HG03060 (cell line): Measurements from ENCODE around the gene SUMF1.

Experiments
- ATAC-seq: cut with Tn5 transposase; IDR thresholded peaks from one replicate; pipeline ENCODE4 v1.9.1; 2021; ENCODE audit warnings: low read depth, moderate number of reproducible peaks; ENCODE audit not compliant: unreplicated experiment

Gene SUMF1

DNA sequence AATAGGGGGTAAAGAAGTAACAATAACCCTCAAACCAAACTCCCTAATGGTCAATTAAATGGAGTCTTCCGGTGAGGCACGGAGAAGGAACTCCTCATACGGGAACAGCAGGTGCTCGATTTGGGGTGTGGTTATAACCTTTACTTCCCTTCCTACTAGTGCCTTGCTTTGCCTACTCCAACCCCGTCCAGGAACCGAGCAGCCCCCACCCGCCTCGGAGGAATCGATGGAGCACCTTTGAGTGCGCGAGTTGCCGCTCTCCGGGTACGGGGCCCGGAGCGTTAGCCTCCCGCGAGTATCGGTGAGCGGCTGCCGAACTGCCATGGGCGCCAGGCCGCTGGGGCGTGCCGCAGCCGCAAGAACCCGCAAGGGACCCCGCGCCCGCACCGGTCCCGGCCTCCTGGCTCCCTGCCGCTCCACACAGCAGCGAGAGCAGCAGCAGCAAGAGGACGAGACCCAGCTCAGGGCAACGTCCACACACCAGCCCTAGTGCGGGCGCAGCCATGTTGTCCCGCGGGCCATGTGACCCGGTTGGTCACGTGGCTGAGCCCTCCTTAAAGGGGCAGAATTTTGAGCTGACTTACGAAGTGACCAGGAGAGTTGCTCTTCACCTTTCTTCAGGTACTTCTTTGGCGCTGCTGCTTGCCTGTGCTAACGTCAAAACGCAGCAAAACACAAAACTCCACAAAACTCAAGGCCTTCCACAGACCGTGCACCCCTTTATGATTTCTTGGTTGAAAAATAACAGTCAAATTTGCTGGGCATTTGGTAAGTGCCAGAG, at the start of gene SUMF1:
Gene SUMF1 (minus strand): TSS at position 529 of the 781 bp plus-strand sequence. CDS start 24 bp downstream, at position 505.
- peak; percentile 98 for ATAC-seq

- ATAC-seq: no peak
These were observed 49.0 kb upstream of the SUMF1 start for GRCh38 chr3:4515916-4516579.

- ATAC-seq: no peak
These were observed 47.8 kb upstream of the SUMF1 start for GRCh38 chr3:4514916-4515315.

- no peak for ATAC-seq
These were observed 47.3 kb upstream of the SUMF1 start for GRCh38 chr3:4514321-4514720.

- no peak for ATAC-seq
These were observed 46.0 kb upstream of the SUMF1 start for GRCh38 chr3:4512895-4513616.

GRCh38 chr3:4511491-4512262, 44.6 kb upstream of the SUMF1 start:
- no peak for ATAC-seq

GRCh38 chr3:4509983-4510755, 43.1 kb upstream of the SUMF1 start:
- no peak for ATAC-seq

DNA sequence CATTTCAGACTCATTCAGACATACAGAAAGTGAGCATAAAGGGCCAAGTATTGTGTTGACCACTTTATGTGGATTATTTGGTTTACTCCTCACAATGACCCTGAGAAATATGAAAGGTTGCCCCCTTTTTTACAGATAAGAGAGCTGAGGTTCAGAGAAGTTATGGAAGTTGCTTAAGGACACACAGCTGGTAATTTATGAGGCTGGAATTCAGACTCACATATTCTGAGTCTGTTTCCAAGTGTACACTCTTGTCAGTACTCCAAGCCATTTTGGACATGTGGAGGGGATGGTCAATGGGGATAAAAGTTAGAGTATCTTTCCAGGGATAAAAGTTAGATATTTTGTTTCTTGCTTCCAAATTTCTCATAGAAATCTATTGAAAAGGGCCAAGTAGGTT, 42.0 kb upstream of the SUMF1 start:
- no peak for ATAC-seq

DNA sequence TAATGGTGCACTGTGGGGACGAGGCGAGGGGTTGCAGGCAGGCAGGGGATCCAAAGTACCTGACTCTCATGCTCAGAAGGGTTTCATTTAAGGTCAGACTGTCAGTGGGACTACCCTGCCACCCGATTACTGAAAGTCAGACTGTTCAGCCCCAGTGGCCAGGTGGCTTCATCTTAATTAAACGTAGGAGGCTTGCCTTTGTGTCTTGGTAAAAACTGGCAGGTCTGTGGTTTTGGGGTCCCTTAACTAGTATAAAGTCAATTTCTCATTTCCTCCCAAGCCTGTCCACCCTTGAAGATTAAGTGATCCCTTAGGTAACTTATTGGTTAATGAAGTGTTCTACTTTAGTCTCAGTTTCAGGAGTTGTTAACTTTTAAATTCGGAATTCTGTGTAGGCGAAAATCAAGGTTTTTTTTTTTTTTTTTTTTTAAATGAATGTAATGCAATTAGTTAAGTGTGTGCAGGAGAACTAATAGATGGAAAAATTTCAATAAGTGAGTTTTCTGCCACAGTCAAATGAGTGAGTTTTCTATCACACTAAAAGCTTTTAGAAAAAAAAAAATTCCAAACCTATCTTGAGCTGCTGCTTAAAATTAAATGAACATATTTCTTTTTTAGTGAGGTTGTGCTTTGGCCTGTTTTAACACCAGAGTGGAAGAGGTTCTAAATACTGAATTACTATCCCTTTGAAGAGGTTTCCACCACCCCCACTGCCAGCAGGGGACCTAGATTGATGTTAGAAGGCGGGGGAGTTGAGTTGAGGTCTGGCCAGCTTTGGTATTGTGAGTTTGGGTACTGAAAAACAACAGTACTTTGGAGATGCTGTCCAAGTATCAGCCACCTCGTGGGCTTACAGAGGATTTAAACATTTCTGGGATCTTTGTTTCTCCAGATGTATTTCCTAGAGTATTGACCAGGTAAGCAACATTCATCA, 41.2 kb upstream of the SUMF1 start:
- peak; percentile 59 for ATAC-seq

DNA sequence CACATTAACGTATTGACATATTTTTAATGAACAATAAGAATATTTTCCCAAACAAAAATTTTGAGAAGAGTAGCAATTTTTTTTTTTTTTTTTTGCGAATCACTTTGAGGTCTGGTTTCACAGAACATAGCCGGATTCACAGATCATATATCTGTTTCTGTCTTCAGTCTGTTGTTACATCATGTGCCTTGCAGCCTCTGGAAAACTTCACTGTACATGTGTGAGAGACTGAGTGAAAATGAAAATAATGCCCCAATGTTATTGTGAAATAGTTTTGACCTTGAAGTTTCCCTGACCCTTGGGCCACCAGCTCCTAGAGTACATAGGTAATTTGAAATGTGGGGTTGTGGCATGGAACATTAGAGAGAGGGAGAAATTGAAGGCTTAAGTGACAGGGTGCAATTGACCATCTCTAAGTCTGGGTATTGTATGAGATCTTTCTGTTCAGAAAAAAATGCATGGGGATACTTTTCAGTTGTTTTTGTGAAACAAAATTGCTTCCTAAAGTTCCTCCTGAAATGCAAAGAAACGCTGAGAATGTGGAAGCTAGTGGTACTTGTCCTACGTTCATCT, 40.0 kb upstream of the SUMF1 start:
- ATAC-seq: no peak

DNA sequence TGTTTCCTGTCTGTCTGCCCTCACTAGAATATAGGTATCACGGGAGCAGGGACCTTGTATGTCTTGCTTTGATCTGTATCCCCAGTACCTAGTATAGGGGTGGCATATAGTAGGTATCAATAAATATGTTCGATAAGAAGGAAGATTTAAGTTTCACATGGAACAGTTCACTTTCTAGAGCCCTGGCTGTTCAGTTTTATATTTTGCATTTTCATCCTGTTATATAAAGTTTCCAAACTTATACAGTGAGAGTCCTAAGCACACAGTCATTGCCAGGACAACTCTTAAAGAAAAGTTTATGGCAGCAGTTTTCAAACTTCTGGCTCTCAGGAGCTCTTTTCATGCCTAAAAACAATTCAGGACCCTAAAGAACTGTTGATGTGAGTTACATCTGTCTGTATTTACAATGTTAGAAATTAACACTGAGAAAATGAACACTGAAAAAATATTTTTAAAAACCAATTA, 39.5 kb upstream of the SUMF1 start:
- no peak for ATAC-seq

DNA sequence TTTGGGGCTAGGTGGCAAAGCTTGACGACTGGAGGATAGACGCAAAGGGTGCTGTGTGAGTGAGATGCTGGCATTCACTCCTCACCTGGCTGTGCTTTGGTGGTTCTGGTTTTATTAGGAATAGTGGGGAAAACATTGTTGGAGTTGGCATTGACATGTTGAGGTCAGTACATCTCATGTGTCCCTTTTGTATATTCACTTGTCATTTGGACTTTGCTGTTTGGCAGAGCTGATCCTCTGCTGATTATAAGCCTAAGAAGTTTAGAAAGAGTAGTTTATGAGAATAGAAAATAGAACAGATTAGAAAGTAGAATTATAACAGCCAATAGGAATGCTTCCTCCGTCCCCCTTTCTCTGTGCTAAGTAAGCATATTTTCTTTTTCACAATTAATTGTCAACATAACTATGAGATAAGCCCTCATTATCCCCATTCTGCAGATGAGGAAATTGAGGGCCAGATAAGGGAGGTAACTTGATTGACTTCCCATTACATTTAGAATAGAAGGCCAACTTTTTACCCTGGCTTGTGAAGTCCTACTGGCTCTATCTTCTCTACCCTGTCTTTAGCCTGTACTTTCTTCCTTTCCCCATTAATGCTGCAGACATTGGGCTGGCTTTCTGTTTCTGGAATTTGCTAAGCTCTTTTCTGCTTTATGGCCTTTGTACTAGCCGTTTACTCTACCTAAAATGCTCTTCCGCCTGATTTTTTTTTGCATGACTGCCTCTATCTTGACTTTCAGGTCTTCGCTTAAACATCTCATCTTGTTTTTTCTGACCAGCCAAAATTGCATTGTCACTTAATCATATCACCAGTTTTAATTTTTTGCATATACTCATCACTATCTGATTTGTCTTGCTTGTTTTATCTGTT, 38.9 kb upstream of the SUMF1 start:
- ATAC-seq: no peak

DNA sequence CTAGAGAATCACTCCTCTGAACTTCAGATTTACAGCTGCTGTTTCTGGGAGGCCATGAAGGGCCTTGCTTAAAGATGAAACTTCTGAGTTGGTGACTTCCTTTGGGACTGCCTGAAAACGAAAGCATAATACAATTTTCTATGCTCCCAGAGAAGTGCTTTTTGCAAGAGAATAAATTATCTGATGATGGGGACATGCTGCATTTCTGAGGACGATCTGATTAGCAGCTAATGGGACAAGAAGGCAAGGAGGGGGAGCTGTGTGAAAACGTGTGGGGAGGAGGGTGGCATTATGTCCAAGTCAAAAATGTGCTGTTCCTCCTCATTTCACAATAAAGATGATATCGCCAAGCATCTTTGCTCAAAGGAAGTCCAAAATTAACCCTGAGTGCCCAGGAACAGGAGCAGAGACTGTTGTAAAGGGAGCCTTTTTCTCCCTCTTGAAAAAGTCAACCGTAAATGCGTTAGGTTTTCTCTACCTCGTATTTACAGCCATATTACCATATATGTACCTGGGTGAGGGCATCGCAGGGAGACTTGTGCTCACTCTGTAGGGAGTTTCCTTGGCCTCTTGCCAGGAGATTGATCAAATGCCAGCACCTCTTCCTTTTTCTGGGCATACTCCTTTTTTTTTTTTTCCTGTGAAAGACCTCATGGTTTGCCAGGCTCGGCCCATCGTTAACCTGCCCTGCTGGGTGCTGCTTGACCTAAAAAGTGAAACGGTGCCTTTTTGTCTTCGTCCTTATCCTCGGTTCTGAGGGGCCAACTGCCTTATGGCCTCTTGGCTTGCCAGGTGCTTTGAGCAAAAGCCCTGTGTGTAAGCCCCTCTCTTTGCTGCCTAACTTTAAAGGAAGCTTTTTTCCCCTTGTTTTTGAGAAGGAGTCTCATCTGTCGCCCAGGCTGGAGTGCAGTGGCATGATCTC, 37.5 kb upstream of the SUMF1 start:
- no peak for ATAC-seq

GRCh38 chr3:4503050-4503449, 36.0 kb upstream of the SUMF1 start:
- peak; percentile 40 for ATAC-seq

GRCh38 chr3:4501927-4502326, 34.9 kb upstream of the SUMF1 start:
- no peak for ATAC-seq

- ATAC-seq: no peak
These were observed 34.4 kb upstream of the SUMF1 start for GRCh38 chr3:4501437-4501836.
